GM18502 (cell line): Measurements from ENCODE around the gene C12orf57.

ENCODE experiments used
- ATAC-seq: cut with Tn5 transposase; IDR thresholded peaks from one replicate; pipeline ENCODE4 v1.9.1; 2021; ENCODE audit warnings: mild to moderate bottlenecking; ENCODE audit not compliant: unreplicated experiment, poor library complexity

Gene C12orf57

GRCh38 chr12:6917491-6918231, 26.2 kb upstream of the C12orf57 start:
- no peak for ATAC-seq

- ATAC-seq, result no peak
Measured at GRCh38 chr12:6919588-6919987, 24.2 kb upstream of the C12orf57 start.

GRCh38 chr12:6921539-6921938, 22.3 kb upstream of the C12orf57 start:
- no peak for ATAC-seq

GRCh38 chr12:6921996-6922946, 21.6 kb upstream of the C12orf57 start:
- no peak for ATAC-seq

- no peak for ATAC-seq
Measured at GRCh38 chr12:6923003-6923732, 20.7 kb upstream of the C12orf57 start.

- no peak for ATAC-seq
Measured at GRCh38 chr12:6923851-6924250, 20.0 kb upstream of the C12orf57 start.

GRCh38 chr12:6925239-6925539, 18.6 kb upstream of the C12orf57 start:
- no peak for ATAC-seq

GRCh38 chr12:6925540-6926279, 18.1 kb upstream of the C12orf57 start:
- no peak for ATAC-seq

- no peak for ATAC-seq
Measured at GRCh38 chr12:6927379-6928021, 16.3 kb upstream of the C12orf57 start, which contains the start of gene ATN1. Gene ATN1 (plus strand): TSS chr12:6927959. CDS start chr12:6934002, 6,043 bp downstream.

- no peak for ATAC-seq
Measured at GRCh38 chr12:6928022-6928702, 15.7 kb upstream of the C12orf57 start.

- no peak for ATAC-seq
Measured at GRCh38 chr12:6928703-6929407, 15.0 kb upstream of the C12orf57 start.

- no peak for ATAC-seq
Measured at GRCh38 chr12:6929466-6930452, 14.1 kb upstream of the C12orf57 start.

- no peak for ATAC-seq
Measured at GRCh38 chr12:6932766-6933165, 11.1 kb upstream of the C12orf57 start.

- ATAC-seq, result no peak
Measured at GRCh38 chr12:6934110-6934509, 9.7 kb upstream of the C12orf57 start.

- no peak for ATAC-seq
Measured at GRCh38 chr12:6935371-6936193, 8.2 kb upstream of the C12orf57 start.

- ATAC-seq, result no peak
Measured at GRCh38 chr12:6936194-6936635, 7.6 kb upstream of the C12orf57 start.
